GM23338 (cell line): Measurements from ENCODE around the gene PSD4. TPM values are rescaled to one million over a fixed set of nuclear protein-coding genes. Genes with fewer than 3 reads are reported as not detected.

Source experiments
- ATAC-seq: fragments of 200-7000 bp; cut with Tn5 transposase; 3 replicates; pipeline ENCODE4 v1.9.1; 2020
- DNase-seq: peaks from one replicate; pipeline ENCODE4 v3.0.0-alpha.2; 2015; ENCODE audit warnings: low spot score
- H2AFZ ChIP-seq: fragments of 200-600 bp; sonication (generic); 2 replicates; pipeline ENCODE4 v1.8.0; 2016; ENCODE audit warnings: antibody characterized with exemption, mild to moderate bottlenecking, moderate library complexity
- H3F3A ChIP-seq: fragments of 200-600 bp; sonication (generic); replicated peaks from 2 replicates; pipeline ENCODE4 v1.8.0; 2017; ENCODE audit warnings: antibody characterized with exemption, mixed run types, low read depth
- H3K27ac ChIP-seq: fragments of 200-600 bp; sonication (generic); 2 replicates; pipeline ENCODE4 v1.6.1; 2016; ENCODE audit warnings: low read depth
- H3K27me3 ChIP-seq: fragments of 200-600 bp; sonication (generic); 2 replicates; pipeline ENCODE4 v1.8.0; 2016; ENCODE audit warnings: mild to moderate bottlenecking, mixed run types, moderate library complexity; ENCODE audit not compliant: insufficient read depth
- H3K36me3 ChIP-seq: fragments of 200-600 bp; sonication (generic); 2 replicates; pipeline ENCODE4 v1.8.0; 2016; ENCODE audit warnings: mild to moderate bottlenecking; ENCODE audit not compliant: insufficient read depth
- H3K4me1 ChIP-seq: fragments of 200-600 bp; sonication (generic); 2 replicates; pipeline ENCODE4 v1.8.0; 2016; ENCODE audit warnings: mild to moderate bottlenecking, moderate library complexity; ENCODE audit not compliant: insufficient read depth
- H3K4me2 ChIP-seq: fragments of 200-600 bp; sonication (generic); 2 replicates; pipeline ENCODE4 v1.7.1; 2017; ENCODE audit warnings: mixed run types
- H3K4me3 ChIP-seq: fragments of 200-600 bp; sonication (generic); 2 replicates; pipeline ENCODE4 v1.6.1; 2016; ENCODE audit warnings: mixed run types
- H3K79me2 ChIP-seq: fragments of 200-600 bp; sonication (generic); replicated peaks from 2 replicates; pipeline ENCODE4 v1.8.0; 2017; ENCODE audit warnings: mild to moderate bottlenecking; ENCODE audit not compliant: insufficient read depth
- H3K9me2 ChIP-seq: fragments of 200-600 bp; sonication (generic); 2 replicates; pipeline ENCODE4 v1.8.0; 2017; ENCODE audit not compliant: insufficient read depth
- H4K20me1 ChIP-seq: fragments of 200-600 bp; sonication (generic); replicated peaks from 2 replicates; pipeline ENCODE4 v1.8.0; 2017; ENCODE audit warnings: mild to moderate bottlenecking; ENCODE audit not compliant: insufficient read depth
- H3K27ac Mint-ChIP-seq: 2 replicates; pipeline ENCODE4 v1.8.0; 2020; ENCODE audit warnings: inconsistent platforms, mild to moderate bottlenecking, moderate library complexity, mixed read lengths
- H3K27me3 Mint-ChIP-seq: 3 replicates; pipeline ENCODE4 v1.8.0; 2022; ENCODE audit warnings: low read depth, mild to moderate bottlenecking, moderate library complexity, mixed read lengths, inconsistent platforms; ENCODE audit not compliant: insufficient read depth, poor library complexity
- H3K36me3 Mint-ChIP-seq: 3 replicates; pipeline ENCODE4 v1.8.0; 2021; ENCODE audit warnings: low read depth, mild to moderate bottlenecking, inconsistent platforms, moderate library complexity, mixed read lengths
- H3K4me1 Mint-ChIP-seq: 3 replicates; pipeline ENCODE4 v1.8.0; 2020; ENCODE audit warnings: mild to moderate bottlenecking, inconsistent platforms, mixed read lengths
- H3K4me3 Mint-ChIP-seq: 3 replicates; pipeline ENCODE4 v1.8.0; 2021; ENCODE audit warnings: moderate library complexity, mild to moderate bottlenecking, inconsistent platforms, mixed read lengths
- H3K9me3 Mint-ChIP-seq: 3 replicates; pipeline ENCODE4 v1.8.0; 2020; ENCODE audit warnings: moderate library complexity, mild to moderate bottlenecking, inconsistent platforms, mixed read lengths
- CREB1 ChIP-seq: fragments of 250-450 bp; sonication (Bioruptor Pico); IDR thresholded peaks from 2 replicates; pipeline ENCODE4 v1.5.0; 2020; ENCODE audit warnings: low read depth, mild to moderate bottlenecking, moderate library complexity
- CTCF ChIP-seq, 2 experiments: fragments of 200-600 bp in 1 of 2; sonication (generic) in 1 of 2; conservative IDR thresholded peaks; 2 replicates each; pipeline versions ENCODE4 v1.5.1 to v1.6.1; 2016 to 2017; ENCODE audit warnings: antibody characterized with exemption in 2 of 2, low read depth in 2 of 2, mild to moderate bottlenecking in 2 of 2, moderate library complexity in 1 of 2
- EZH2 ChIP-seq: fragments of 200-600 bp; sonication (generic); IDR thresholded peaks from one replicate; pipeline ENCODE4 v1.8.0; 2017; ENCODE audit warnings: antibody characterized with exemption, mild to moderate bottlenecking, low read depth; ENCODE audit not compliant: unreplicated experiment
- EZH2phosphoT487 ChIP-seq: fragments of 200-600 bp; sonication (generic); IDR thresholded peaks from one replicate; pipeline ENCODE4 v1.8.1; 2018; ENCODE audit warnings: antibody characterized with exemption; ENCODE audit not compliant: unreplicated experiment
- JUNB ChIP-seq: IDR thresholded peaks from one replicate; pipeline ENCODE4 v1.6.1; 2016; ENCODE audit warnings: antibody characterized with exemption; ENCODE audit not compliant: unreplicated experiment
- NANOG ChIP-seq: IDR thresholded peaks from 2 replicates; pipeline ENCODE4 v1.6.1; 2016; ENCODE audit warnings: antibody characterized with exemption, borderline replicate concordance
- POLR2AphosphoS5 ChIP-seq: IDR thresholded peaks from 2 replicates; pipeline ENCODE4 v1.6.1; 2016; ENCODE audit warnings: antibody characterized with exemption, low read depth
- STAT1 ChIP-seq: IDR thresholded peaks from one replicate; pipeline ENCODE4 v1.6.1; 2016; ENCODE audit warnings: antibody characterized with exemption; ENCODE audit not compliant: unreplicated experiment
- ZNF114 ChIP-seq: fragments of 250-450 bp; sonication (Bioruptor Pico); IDR thresholded peaks from 2 replicates; pipeline ENCODE4 v1.5.0; 2020; ENCODE audit warnings: mild to moderate bottlenecking, moderate library complexity
- ZNF331 ChIP-seq: fragments of 250-450 bp; sonication (Bioruptor Pico); IDR thresholded peaks from 2 replicates; pipeline ENCODE4 v1.5.0; 2020; ENCODE audit warnings: low read depth, mild to moderate bottlenecking, moderate library complexity
- ZNF462 ChIP-seq: fragments of 250-450 bp; sonication (Bioruptor Pico); IDR thresholded peaks from 2 replicates; pipeline ENCODE4 v1.5.0; 2020; ENCODE audit warnings: mild to moderate bottlenecking, moderate library complexity
- polyA plus RNA-seq: library from polyadenylated mRNA; unstranded; fragments of >200 nt; fragmentation: Nextera tagmentation; extraction: Ambion mirVana; gene quantifications from 2 replicates; pipeline ENCODE4 v1.2.1, GENCODE V29; 2016
- total RNA-seq: library from RNA; depleted of rRNA; stranded (reverse); fragments of >200 nt; shearing (Covaris generic); gene quantifications from 2 replicates; pipeline ENCODE4 v1.2.3, GENCODE V29; 2014
- TF ChIP-seq, protein P1 (sequence below): IDR thresholded peaks from one replicate; pipeline ENCODE4 v1.6.1; 2018; ENCODE audit warnings: antibody characterized with exemption; ENCODE audit not compliant: unreplicated experiment
- TF ChIP-seq, protein P2 (sequence below): IDR thresholded peaks from 2 replicates; pipeline ENCODE4 v1.6.1; 2016; ENCODE audit warnings: antibody characterized with exemption

Gene PSD4
- total and polyA plus RNA-seq, 2 experiments from 2014 or later: 0.06 to 0.66 TPM

DNA sequence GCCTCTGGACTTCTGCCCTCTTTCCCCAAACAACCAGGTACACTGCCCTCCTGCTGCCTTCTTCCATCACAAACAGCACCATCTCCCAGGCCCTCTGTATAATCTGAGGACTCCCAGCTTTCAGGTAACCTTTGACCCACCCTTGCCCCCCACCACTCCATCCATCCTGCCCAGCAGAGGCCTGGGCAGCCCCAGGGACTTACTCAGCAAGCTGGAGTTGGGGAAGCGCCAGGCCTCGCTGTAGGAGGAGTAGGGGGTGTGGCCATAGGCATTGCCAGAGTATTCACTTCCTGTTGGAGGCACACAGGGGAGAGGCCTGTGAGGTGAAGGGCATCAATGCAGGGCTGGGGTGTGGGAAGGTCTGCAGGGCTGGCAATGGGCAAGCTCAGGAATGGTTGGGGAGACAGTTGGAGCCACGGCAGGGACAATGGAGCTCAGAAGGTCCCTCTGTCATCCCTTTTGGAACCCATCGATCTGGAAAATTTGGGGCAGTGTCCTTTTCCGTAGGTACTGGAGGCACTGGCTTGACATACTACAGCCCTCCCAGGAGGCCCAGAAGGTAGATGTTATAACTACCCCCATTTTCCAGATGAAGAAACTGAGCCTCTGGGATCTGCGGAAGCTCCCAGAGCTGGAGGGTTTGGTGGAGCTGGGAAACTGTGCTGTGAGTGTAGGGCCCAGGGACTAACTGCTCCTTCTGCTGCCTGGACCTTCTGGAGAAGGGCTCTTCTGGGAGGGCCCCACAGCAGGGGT is 46.3 kb downstream of the PSD4 start:
- Histone ChIP-seq H3F3A (no peaks in the 10 kb centered on the region), H3K4me1 (0 out of 2 replicates have a peak, but pooled peaks cover 2% of the 10 kb centered on the region), H3K27ac (no peak overlapping the region), H3K4me3 (no peak overlapping the region), H3K36me3 (no peaks in the 10 kb centered on the region), H3K9me2 (0 out of 2 replicates have a peak, but pooled peaks cover 4% of the 10 kb centered on the region), H2AFZ (peak overlapping the region; percentile 85), H3K79me2 (no peaks in the 10 kb centered on the region), H4K20me1 (no peaks in the 10 kb centered on the region), H3K4me2 (no peak overlapping the region), H3K27me3 (no peaks in the 10 kb centered on the region)
- Mint-ChIP-seq H3K36me3 (no peaks in the 10 kb centered on the region; the same call in 2 of the 3 replicates), H3K27me3 (peaks cover 13% of the 10 kb centered on the region), H3K9me3 (no peaks in the 10 kb centered on the region), H3K4me1 (peaks cover 15% of the 10 kb centered on the region), H3K4me3 (no peak overlapping the region), H3K27ac (no peak overlapping the region)
- DNase-seq (no peak), ATAC-seq (peak; percentile 45)
- TF ChIP-seq, protein P1, sequence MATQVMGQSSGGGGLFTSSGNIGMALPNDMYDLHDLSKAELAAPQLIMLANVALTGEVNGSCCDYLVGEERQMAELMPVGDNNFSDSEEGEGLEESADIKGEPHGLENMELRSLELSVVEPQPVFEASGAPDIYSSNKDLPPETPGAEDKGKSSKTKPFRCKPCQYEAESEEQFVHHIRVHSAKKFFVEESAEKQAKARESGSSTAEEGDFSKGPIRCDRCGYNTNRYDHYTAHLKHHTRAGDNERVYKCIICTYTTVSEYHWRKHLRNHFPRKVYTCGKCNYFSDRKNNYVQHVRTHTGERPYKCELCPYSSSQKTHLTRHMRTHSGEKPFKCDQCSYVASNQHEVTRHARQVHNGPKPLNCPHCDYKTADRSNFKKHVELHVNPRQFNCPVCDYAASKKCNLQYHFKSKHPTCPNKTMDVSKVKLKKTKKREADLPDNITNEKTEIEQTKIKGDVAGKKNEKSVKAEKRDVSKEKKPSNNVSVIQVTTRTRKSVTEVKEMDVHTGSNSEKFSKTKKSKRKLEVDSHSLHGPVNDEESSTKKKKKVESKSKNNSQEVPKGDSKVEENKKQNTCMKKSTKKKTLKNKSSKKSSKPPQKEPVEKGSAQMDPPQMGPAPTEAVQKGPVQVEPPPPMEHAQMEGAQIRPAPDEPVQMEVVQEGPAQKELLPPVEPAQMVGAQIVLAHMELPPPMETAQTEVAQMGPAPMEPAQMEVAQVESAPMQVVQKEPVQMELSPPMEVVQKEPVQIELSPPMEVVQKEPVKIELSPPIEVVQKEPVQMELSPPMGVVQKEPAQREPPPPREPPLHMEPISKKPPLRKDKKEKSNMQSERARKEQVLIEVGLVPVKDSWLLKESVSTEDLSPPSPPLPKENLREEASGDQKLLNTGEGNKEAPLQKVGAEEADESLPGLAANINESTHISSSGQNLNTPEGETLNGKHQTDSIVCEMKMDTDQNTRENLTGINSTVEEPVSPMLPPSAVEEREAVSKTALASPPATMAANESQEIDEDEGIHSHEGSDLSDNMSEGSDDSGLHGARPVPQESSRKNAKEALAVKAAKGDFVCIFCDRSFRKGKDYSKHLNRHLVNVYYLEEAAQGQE: no peak
- TF ChIP-seq NANOG: no peak
- no peak for TF ChIP-seq CTCF (conservative IDR thresholded peaks at IDR 0.05; ENCODE audit: low read depth in 2 of 2)
- no peak for TF ChIP-seq CREB1 (CRISPR knock-in tag)
- no peak for TF ChIP-seq ZNF331 (CRISPR knock-in tag)
- no peak for TF ChIP-seq JUNB
- no peak for TF ChIP-seq ZNF462 (CRISPR knock-in tag)
- TF ChIP-seq, protein P2, sequence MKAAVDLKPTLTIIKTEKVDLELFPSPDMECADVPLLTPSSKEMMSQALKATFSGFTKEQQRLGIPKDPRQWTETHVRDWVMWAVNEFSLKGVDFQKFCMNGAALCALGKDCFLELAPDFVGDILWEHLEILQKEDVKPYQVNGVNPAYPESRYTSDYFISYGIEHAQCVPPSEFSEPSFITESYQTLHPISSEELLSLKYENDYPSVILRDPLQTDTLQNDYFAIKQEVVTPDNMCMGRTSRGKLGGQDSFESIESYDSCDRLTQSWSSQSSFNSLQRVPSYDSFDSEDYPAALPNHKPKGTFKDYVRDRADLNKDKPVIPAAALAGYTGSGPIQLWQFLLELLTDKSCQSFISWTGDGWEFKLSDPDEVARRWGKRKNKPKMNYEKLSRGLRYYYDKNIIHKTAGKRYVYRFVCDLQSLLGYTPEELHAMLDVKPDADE: no peak
- TF ChIP-seq POLR2AphosphoS5: no peak
- TF ChIP-seq STAT1: no peak
- no peak for TF ChIP-seq EZH2phosphoT487
- no peak for TF ChIP-seq ZNF114 (CRISPR knock-in tag)
- TF ChIP-seq EZH2: no peak
